ENCODE data around the gene AGO3.
"Not testable (repeated sequence)": the region's sequence is repeated elsewhere in the genome, so short reads cannot be mapped to it uniquely, and the experiment has no call there.

The AGO3 gene

DNA sequence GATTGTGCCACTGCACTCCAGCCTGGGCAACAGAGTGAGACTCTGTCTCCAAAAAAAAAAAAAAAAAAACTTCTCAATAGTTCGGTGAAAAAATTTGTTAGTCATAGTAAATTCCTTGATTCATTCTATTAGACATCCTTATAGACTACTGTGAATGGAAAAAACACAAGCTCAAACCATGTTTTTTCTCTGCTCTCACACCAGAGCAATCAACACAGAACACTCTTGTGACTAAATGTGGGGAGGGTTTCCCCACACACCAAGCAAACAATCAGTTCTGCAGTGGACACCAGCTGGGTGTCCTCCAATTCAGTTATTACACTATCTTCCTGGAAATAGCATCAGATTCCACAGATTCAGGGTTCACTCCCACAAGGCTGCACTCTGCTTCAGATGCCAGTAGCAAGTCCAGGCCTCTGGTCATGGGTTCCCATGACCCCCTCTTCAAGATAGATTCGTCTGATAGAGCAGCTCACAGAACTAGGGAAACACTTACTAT lies 83.9 kb downstream of the AGO3 start:
- no peak for DNase-seq

DNA sequence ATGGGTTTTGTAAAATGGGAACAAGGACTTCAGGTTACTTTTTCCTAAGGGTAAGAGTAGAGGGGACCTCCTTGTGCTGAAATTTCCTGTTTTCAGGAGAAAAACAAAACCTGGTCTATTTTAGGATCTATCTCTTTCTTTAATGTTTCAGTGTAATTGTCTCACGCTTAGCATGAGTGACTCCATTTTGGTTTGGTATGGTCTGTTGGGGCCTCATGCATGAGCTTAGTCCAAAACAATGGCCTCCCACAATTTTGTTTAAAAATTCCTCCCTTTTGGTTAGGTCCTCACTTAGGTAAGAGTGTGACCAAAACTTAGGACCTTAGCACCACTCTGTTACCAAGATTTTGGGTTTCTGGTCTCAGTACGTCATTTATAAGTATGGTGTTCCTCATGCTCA lies 85.8 kb downstream of the AGO3 start:
- DNase-seq: no peak

GRCh38 chr1:36023098-36023769 lies 92.3 kb downstream of the AGO3 start:
- no peak for DNase-seq

DNA sequence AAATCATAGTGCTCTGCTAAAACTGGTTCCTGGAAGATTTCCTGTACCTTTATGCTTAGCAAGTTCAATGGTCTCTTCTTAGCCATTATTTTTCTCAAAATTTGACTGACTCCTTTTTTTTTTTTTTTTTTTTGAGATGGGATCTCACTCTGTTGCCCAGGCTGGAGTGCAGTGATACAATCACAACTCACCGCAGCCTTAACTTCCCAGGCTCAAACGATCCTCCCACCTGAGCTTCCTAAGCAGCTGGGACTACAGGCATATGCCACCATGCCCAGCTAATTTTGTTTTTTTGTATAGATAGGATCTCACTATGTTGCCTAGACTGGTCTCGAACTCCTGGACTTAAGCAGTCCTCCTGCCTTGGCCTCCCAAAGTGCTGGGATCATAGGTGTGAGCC lies 93.1 kb downstream of the AGO3 start:
- not testable (repeated sequence) for DNase-seq

DNA sequence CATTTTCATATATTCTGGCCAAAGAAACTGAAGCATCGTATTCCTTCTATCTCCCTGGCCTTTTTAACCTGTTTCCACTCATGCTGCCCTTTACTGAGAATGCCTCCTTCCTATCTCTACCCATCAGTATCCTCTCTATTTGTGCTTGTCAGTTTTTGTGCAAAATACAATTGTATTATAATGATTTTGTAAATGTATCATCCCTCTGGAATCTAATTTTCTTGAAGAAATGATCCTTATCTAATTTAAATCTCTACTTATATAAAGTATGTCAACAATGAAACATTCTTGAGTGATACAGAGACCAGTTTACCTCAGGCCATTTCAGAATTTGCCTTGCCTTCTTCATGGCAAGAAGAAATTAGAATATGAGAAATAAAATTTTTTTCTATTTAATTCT lies 93.9 kb downstream of the AGO3 start:
- no peak for DNase-seq

DNA sequence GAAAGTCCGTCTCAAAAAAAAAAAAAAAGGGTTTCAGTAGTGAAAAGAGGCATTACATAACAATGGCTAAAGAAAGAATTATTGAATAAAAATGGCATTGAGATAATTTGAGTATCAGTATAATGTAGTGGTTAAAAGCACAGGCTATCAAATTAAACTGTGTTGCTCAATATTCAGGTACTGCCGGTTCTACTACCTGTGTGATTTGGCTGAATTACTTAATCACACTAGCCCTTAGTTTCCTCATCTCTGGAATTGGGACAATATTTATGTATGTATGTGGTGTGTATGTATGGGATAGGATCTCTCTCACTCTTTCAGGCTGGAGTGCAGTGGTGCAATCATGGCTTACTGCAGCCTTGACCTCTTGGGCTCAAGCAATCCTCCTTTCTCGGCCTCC lies 96.9 kb downstream of the AGO3 start:
- no peak for DNase-seq

GRCh38 chr1:36031441-36031840 lies 100.5 kb downstream of the AGO3 start:
- DNase-seq: no peak

DNA sequence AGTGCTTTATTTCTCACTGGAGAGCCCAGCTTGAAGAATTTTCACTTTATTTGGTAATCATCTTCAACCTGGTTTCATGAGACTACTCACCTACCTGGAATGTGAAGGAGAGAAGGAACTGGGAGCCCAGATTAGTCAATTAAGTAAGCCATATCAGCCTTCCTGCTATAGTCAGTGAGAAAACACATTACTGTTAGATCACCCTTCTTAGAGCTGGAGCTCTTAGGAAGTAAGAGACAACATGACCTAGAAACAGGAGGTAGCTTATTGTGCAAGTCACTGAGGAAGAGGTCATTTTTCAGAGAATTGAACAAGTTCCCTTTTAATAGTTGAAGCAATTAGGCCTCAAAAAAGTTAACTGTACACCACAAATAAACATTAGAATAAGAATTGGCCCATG lies 103.8 kb downstream of the AGO3 start:
- no peak for DNase-seq

DNA sequence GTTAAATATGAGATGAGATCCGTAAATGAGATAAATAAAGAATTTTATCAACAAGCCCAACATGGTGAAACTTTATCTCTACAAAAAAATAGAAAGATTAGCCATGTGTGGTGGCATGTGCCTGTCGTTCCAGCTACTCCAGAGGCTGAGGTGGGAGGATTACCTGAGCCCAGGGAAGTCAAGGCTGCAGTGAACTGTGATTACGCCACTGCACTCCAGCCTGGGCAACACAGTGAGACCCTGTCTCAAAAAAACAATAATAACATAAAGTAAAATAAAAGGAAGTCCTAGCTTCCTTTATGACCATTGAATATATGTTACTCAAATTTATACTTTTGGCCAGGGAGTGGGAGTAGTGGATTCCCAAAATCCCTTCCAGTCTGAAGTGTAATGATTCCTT lies 104.2 kb downstream of the AGO3 start:
- DNase-seq: no peak

DNA sequence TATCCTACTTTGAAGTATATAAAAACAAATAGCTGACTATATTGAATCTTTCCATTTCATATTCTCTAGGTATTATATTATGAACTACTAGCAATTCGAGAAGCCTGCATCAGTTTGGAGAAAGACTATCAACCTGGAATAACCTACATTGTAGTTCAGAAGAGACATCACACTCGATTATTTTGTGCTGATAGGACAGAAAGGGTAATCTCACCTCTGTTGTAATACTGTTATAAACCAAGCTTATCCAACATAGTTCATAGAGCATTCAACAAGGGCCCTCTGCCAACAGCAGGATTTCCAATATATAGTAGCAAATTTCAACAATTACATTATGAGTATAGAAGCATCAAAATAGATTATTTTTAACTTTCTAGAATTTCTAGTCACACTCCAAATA lies 109.3 kb downstream of the AGO3 start:
- no peak for DNase-seq

- DNase-seq: no peak
Observed at GRCh38 chr1:36051821-36052220, 120.9 kb downstream of the AGO3 start.

GRCh38 chr1:36053978-36054377 lies 123.1 kb downstream of the AGO3 start:
- DNase-seq: no peak

DNA sequence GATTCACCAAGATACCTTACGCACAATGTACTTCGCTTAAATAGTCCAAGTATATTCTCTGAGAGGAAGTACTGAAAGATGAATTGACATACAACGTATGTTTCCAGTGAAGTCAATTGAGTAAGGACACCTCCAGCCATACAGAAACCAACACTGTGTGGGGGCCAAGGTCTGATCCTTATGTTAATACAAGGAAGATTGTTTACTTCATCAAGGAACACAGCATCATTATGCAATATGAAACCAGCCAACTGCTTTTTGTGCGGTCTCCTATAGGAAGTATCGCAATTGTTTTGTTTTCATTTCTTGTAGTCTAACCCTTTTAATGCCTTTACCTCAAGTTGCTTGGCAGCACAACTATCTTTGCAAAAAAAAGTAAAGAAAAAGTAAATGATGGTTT lies 124.8 kb downstream of the AGO3 start:
- no peak for DNase-seq

DNA sequence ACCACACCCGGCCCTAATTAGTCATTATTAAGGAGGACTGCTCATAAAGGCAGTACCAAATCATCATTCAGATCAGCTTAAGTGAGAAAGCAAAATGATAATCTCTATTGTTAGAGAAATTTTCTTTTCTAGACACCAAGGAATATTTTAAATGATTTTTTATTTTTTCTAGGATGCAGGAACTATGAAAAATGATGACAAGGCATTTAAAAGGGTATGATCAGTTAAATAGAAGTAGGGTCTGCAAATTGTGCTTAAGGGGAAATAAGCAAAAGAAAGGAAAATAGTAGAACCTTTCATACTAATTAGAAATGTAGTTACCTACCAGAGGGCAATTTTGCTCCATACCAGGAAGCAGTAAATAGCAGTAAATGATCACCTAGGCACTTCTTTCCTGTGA lies 131.4 kb downstream of the AGO3 start:
- DNase-seq: no peak

DNA sequence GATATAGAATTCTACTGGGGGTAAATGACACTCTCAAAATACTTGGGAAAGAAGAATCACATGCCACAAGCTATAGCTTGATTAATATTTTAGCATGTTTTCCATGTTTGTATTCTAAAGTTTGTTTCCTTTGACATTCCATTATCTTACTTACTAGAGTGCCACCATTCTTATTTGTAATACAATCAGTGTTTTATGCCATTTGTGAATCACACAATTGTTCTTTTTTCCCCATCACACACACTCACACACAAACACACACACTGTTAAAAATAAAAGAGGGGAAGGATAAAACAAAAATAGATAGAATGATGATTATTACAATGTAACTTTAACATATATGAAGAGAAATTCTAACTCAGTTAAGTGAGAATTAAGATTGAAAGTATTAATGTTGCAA lies 137.0 kb downstream of the AGO3 start:
- no peak for DNase-seq

DNA sequence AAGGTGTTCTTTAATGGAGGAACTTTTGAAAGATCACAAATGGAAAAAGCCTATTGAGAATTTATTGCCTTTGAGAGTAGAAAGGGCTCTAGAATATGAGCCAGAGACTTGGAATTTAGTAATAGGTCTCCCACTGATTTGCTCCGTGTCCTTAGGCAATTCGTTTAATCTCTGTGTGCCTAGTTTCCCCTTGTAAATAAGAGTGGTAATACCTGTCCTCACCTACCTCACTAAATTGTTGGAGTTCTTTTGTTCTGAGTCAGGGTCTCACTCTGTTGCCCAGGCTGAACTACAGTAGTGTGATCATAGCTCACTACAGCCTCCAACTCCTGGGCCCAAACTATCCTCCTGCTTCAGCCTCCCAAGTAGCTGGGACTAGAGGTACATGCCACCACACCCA lies 138.0 kb downstream of the AGO3 start:
- DNase-seq: no peak

DNA sequence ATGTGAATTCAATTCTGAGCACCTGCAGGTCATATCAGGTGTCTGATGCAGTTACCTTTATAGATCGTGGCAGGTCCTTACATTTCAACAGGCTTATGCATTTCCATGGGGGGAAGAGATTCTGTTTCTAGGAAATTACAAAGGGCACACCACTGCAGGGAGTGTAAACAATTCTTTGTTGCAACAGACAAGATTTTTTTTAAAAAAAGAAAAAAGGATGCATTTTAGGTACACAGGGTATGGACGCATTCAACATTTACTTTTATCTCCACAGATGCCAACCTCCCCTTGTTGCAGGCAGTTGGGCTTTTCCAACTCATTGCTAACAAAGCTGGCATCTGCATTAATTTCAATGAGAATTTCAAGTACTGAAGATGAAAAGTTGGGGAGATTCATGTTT lies 139.4 kb downstream of the AGO3 start:
- DNase-seq: no peak

GRCh38 chr1:36076979-36077573 lies 146.2 kb downstream of the AGO3 start:
- DNase-seq: no peak

GRCh38 chr1:36080236-36080635 lies 149.3 kb downstream of the AGO3 start:
- no peak for DNase-seq

DNA sequence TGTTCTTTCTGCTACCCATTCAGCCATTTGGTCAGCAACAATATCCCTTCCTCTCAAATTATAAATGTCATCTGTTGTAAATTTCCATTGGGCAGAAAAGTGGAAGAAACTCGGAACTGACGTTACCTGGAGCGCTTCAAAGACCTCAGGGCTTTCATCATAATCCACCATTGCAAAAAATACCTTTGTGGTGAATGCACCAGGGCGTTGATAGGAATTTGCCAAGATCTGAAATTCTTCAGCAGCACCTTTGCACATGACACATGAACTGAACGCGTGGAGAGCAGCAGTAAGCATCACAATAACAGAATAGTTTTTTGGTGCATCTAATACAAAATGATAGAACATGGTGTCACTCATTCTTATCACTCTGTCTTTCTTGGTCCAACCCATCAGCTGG lies 149.9 kb downstream of the AGO3 start:
- DNase-seq: no peak

- no peak for DNase-seq
Observed at GRCh38 chr1:36081926-36082485, 151.1 kb downstream of the AGO3 start.

- no peak for DNase-seq
Observed at GRCh38 chr1:36083219-36083618, 152.3 kb downstream of the AGO3 start.

DNA sequence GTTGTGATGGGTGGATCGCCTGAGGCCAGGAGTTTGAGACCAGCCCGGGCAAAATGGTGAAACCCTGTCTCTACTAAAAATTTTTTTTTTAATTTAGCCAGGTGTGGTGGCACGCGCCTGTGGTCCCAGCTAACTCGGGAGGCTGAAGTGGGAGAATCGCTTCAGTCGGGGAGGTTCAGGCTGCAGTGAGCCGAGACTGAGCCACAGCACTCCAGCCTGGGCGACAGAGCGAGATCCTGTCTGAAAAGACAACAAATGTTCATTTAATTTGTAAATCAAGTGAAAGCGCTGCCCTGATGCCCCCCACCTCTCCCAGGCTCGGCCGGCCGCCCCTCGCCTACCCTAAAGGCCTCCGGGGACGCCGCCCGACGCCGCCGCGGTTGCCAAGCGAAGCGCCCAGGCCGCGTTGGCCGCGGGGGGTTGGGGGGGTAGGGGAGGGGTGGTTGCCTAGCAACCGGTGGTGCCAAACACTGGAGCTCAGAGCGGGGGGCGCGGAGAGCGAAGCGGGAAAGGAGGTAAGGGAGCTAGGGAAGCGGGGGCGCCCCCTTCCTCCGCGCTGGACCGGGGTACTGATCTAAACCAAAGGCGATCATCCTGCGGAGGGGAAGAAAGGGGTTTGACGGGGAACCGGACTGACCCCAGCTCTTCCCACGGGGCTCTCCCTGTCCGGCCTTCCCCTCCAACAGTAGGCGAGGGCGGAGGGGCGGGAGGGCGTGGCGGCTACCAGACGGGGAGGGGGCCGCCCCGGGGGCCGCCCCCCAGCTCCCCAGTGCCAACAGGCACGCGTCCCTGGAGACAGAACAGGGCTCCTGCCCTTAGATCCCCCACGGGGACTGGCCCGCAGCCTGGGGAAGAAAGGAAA lies 153.0 kb downstream of the AGO3 start, which contains the start of gene TEKT2:
Gene TEKT2, plus strand, starts transcription at position 460 of the 862 bp plus-strand sequence. CDS start 828 bp downstream, outside the sequence.
- DNase-seq: no peak
